Gastroesophageal sphincter (tissue), 4 donors: ENCODE results near the gene TARDBP. TPM values are rescaled to one million over a fixed set of nuclear protein-coding genes. Genes with fewer than 3 reads are reported as not detected.

Experiments used
- ATAC-seq: fragments of 150-250 bp; one replicate; pipeline ENCODE4 v1.9.1; 2016; ENCODE audit warnings: mild to moderate bottlenecking, moderate library complexity
- H3K27ac ChIP-seq, 4 donors: fragments of 200-600 bp; sonication (generic) in 3 of 4; 1 replicate in 3 of 4; 2 replicates in 1 of 4; pipeline ENCODE4 v1.5.1; 2016 to 2019
- H3K27me3 ChIP-seq: fragments of 200-600 bp; sonication (generic); one replicate; pipeline ENCODE4 v1.5.1; 2019
- H3K36me3 ChIP-seq, 2 donors: fragments of 200-600 bp; sonication (generic); one replicate each; pipeline ENCODE4 v1.5.1; 2019; ENCODE audit warnings: control low read depth in 1 of 2
- H3K4me1 ChIP-seq, 3 donors: fragments of 200-600 bp; sonication (generic); 1 replicate in 2 of 3; 2 replicates in 1 of 3; pipeline ENCODE4 v1.5.1; 2016 to 2019; ENCODE audit warnings: control low read depth in 2 of 3
- H3K4me3 ChIP-seq, 2 donors: fragments of 200-600 bp; sonication (generic); one replicate each; pipeline ENCODE4 v1.5.1; 2019; ENCODE audit warnings: mild to moderate bottlenecking in 1 of 2, moderate library complexity in 1 of 2
- H3K9me3 ChIP-seq, 3 donors: fragments of 200-600 bp; sonication (generic); one replicate each; pipeline ENCODE4 v1.5.1; 2017 to 2019; ENCODE audit warnings: control low read depth in 2 of 3
- EP300 ChIP-seq: sonication (generic); formaldehyde crosslinking; IDR thresholded peaks from one replicate; pipeline ENCODE4 v1.6.1; 2017; ENCODE audit warnings: antibody characterized with exemption, mild to moderate bottlenecking
- POLR2A ChIP-seq, 2 donors: fragments of 450-650 bp; IDR thresholded peaks; one replicate each; pipeline ENCODE4 v1.6.1; 2017; ENCODE audit warnings: antibody characterized with exemption in 2 of 2, mild to moderate bottlenecking in 2 of 2, moderate library complexity in 1 of 2
- POLR2AphosphoS5 ChIP-seq: sonication (generic); formaldehyde crosslinking; IDR thresholded peaks from one replicate; pipeline ENCODE4 v1.6.1; 2017; ENCODE audit warnings: antibody characterized with exemption
- WGBS, 2 donors: methylation state at CpG; one replicate each; pipeline ENCODE4 v1.1.5; 2018; ENCODE audit warnings: low coverage in 1 of 2; 5-methylcytosine and 5-hydroxymethylcytosine counted together
- total RNA-seq, 4 donors: library from RNA; depleted of rRNA; stranded (reverse); fragments of >200 nt; gene quantifications; one replicate each; pipeline ENCODE4 v1.1.0, GENCODE V29; 2016
- TF ChIP-seq, protein P1 (sequence below), 4 experiments: fragments of 200-600 bp in 2 of 4; fragments of 450-650 bp in 2 of 4; sonication (generic) in 1 of 4; IDR thresholded peaks; one replicate each; pipeline ENCODE4 v1.5.1; 2017 to 2019; ENCODE audit warnings: antibody characterized with exemption in 4 of 4, mild to moderate bottlenecking in 2 of 4, moderate library complexity in 2 of 4

TARDBP gene
- total RNA-seq, 4 donors from 2014 or later: 60.3 to 170 (median 112) TPM

DNA sequence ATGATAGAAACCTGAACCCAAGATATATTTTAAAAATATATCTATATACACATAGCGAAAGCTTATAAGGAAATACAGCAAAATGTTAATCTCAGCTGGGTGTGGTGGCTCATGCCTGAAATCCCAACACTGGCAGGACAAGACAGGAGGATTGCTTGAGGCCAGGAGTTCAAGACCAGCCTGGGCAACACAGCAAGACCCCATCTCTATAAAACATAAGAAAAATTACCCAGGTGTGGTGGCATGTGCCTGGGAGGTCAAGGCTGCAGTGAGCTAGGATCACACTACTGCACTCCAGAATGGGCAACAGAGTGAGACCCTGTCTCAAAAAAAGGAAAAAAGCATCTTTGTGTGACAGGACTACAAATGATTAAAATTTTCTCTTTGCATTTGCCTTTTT, 53.3 kb downstream of the TARDBP start:
- peaks cover 0 to 78% of the 10 kb centered on the region in 2 donors for H3K36me3 ChIP-seq
- no peaks in the 10 kb centered on the region for H3K27me3 ChIP-seq
- no peaks in the 10 kb centered on the region for H3K9me3 ChIP-seq
- no peak overlapping the region for H3K4me3 ChIP-seq
- no peak for ATAC-seq
- TF ChIP-seq, protein P1, sequence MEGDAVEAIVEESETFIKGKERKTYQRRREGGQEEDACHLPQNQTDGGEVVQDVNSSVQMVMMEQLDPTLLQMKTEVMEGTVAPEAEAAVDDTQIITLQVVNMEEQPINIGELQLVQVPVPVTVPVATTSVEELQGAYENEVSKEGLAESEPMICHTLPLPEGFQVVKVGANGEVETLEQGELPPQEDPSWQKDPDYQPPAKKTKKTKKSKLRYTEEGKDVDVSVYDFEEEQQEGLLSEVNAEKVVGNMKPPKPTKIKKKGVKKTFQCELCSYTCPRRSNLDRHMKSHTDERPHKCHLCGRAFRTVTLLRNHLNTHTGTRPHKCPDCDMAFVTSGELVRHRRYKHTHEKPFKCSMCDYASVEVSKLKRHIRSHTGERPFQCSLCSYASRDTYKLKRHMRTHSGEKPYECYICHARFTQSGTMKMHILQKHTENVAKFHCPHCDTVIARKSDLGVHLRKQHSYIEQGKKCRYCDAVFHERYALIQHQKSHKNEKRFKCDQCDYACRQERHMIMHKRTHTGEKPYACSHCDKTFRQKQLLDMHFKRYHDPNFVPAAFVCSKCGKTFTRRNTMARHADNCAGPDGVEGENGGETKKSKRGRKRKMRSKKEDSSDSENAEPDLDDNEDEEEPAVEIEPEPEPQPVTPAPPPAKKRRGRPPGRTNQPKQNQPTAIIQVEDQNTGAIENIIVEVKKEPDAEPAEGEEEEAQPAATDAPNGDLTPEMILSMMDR (IDR thresholded peaks at IDR 0.05): no peak
- TF ChIP-seq EP300: no peak
- H3K4me1 ChIP-seq: peaks cover 0 to 13% (median 4%) of the 10 kb centered on the region in 3 donors
- H3K27ac ChIP-seq: no peak overlapping the region
- 92 to 100% methylated on average over 1 of the region's 1 CpG for WGBS, 2 donors

DNA sequence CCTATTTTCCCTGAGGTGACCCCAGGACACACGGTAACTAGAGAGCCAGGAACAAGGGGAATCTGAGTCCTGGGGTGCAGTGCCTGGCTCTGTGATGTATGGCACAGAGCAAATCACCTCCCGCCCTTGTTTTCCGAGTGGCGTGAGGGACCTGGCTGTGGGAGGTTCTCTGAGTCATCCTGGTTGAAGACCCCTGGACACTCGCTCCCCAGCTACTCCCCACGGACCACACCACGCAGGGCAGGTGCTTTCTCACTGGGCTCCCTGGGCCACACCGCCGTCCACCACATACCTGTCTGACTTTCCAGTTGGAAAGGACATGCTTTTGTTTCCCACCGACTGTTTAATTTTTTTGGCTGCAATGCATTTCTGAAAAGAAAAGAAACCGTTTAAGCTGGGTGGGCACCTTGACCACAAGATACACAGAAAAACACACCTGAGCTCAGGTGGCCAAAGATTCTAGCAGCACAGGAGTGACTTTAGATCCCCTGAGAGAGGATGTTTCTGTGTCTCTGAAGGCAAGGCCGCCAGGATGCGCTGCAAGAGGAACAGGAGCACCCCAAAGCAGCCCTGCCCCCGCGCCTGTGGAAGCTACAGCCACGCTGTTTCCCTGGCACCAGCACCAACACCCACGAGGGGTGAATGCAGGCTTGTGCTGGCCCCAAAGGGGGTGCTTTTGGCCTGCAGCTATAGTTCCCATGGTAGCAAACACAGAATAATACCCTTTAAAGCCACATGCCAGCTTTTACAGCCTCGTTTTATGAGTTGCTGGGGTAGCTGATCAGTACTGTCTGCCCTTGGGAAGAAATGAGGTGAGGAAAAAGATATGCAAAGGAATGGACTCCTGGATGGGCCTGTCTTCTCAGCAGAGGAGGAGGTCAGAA, 55.5 kb downstream of the TARDBP start:
- Histone ChIP-seq H3K4me3 (no peak overlapping the region), H3K9me3 (no peaks in the 10 kb centered on the region), H3K36me3 (peaks cover 0 to 99% of the 10 kb centered on the region in 2 donors), H3K4me1 (no peaks in the 10 kb centered on the region), H3K27ac (no peak overlapping the region), H3K27me3 (no peaks in the 10 kb centered on the region)
- ATAC-seq: no peak
- TF ChIP-seq EP300 (no peak), POLR2AphosphoS5 (no peak), POLR2A (IDR thresholded peaks at IDR 0.05) (no peak)
- TF ChIP-seq, protein P1 (IDR thresholded peaks at IDR 0.05): no peak
- 79 to 100% methylated on average over 1 to 10 of the region's 18 CpGs for WGBS, 2 donors

DNA sequence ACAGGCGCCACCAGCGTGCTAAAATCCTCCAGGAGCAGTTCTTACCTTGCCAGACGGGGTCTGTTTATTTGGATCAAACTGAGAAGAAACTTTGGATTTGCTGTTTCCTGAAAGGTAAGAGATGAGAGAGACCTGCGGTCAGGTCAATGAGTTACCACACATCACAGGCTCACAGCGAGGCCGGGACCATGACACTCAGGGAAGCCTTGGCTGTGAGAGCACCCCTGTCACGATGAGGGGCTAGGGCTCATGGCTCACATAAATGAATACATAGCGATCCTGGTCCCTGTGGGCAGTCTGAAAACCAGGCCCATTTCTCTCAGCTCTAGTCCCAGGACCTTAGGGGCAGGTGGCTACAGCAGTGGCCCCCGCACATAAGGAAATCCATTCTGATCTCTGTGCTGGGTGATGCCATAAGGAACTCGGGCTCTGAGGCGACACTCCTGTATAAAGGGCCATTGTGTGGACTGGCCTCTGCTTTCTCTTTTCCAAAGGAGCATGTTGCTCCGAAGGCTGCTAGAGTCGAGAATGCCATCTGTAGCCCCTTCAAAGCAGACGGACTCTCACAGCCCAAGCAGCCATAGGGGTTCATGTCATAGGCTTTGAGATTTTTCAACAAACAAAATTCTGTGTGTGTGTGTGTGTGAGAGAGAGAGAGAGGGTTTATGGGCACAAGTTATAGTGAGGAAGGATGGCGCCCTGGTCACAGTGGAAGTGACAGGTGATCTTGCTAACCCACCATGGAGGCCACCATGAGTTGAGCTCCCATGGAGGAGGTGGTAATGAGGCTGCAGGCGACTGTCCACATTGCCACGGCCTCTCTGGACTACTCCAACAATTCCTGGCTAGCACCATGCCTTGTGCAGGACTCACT, 56.4 kb downstream of the TARDBP start:
- 86 to 92% methylated on average over 2 to 4 of the region's 17 CpGs for WGBS, 2 donors
- Histone ChIP-seq H3K27ac (no peak overlapping the region), H3K9me3 (no peaks in the 10 kb centered on the region), H3K27me3 (no peaks in the 10 kb centered on the region), H3K4me1 (no peaks in the 10 kb centered on the region), H3K4me3 (no peak overlapping the region), H3K36me3 (peaks cover 0 to 100% of the 10 kb centered on the region in 2 donors)
- ATAC-seq: no peak
- TF ChIP-seq, protein P1 (IDR thresholded peaks at IDR 0.05): no peak
- TF ChIP-seq EP300 (no peak), POLR2A (IDR thresholded peaks at IDR 0.05) (no peak), POLR2AphosphoS5 (no peak)

DNA sequence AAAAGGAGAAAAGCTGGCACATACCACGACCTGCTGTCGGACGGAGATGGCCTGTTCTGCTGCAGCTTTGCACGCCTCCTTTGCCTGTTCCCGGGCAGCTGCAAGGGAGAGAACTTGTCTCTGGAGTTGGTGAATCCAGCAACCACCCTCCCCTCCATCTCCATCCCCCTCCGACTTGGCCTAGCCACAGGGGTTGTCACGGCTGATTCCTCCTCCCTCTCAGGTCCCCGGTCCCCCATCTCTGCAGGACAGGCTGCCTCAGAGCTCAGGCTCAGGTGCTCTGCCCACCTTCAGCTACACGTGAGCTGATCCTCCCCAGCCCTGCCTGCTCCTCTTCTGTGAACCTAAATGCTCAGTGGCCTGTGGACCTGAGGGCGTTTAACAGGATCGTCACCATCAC, 58.4 kb downstream of the TARDBP start:
- no peaks in the 10 kb centered on the region for H3K9me3 ChIP-seq
- H3K36me3 ChIP-seq: peaks cover 0 to 100% of the 10 kb centered on the region in 2 donors
- no peaks in the 10 kb centered on the region for H3K27me3 ChIP-seq
- H3K27ac ChIP-seq: no peak overlapping the region
- TF ChIP-seq POLR2AphosphoS5 (no peak), EP300 (no peak), POLR2A (IDR thresholded peaks at IDR 0.05) (no peak)
- TF ChIP-seq, protein P1 (IDR thresholded peaks at IDR 0.05): no peak
- H3K4me1 ChIP-seq: no peaks in the 10 kb centered on the region
- H3K4me3 ChIP-seq: no peak overlapping the region
- 71 to 95% methylated on average over 4 to 11 of the region's 11 CpGs for WGBS, 2 donors
- ATAC-seq: no peak
